Erythroblast (primary cell): ENCODE results near the gene RSPRY1.
"Not testable (repeated sequence)": the region's sequence is repeated elsewhere in the genome, so short reads cannot be mapped to it uniquely, and the experiment has no call there.

ENCODE experiments used
- DNase-seq, 2 experiments: peaks; one replicate each; lab custom pipeline; 2025; lab: John Stamatoyannopoulos, UW
- GATA1 ChIP-seq: IDR thresholded peaks from 2 replicates; pipeline ENCODE4 v1.6.1; 2011; ENCODE audit warnings: low read depth, mild to moderate bottlenecking, control low read depth, low read length, moderate library complexity
- POLR2A ChIP-seq: IDR thresholded peaks from 2 replicates; pipeline ENCODE4 v1.6.1; 2011; ENCODE audit warnings: mild to moderate bottlenecking, low read length

Gene RSPRY1

GRCh38 chr16:57265850-57266530 is 79.9 kb downstream of the RSPRY1 start:
- DNase-seq: peak; percentile 72 to 74
- TF ChIP-seq POLR2A (no peak), GATA1 (no peak)

DNA sequence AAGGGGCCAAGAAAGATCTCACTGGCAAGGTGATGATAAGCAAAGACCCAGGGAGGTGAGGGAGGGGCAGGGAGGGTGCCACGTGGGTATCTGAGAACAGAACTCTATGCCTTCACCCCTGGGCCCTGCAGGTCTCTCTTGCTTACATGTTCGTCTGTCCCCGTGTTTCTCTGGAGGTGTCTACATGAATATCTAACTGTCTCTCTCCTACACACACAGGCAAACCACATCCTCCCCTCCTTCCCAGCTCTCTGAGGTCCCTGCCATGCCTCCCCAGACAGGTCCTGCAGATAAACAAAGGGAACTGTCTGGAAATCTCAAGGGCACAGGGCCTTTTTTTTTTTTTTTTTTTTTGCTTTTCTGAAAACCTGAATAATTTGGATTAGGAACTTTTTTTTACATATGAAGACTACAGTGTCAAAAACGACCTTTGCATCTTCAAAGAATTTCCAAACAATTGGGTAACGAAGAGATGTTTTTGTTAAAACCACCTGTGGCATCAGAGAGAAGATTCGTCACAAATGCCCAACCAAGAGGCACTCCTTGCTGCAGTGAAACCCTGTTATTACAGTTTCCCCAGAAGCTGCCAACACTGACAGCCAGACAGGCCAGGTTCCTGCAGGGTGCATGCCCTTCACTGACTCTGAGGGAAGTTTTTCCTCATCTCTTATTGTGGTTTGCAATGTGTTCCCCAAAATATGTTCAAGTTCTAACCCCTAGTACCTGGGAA is 80.6 kb downstream of the RSPRY1 start:
- TF ChIP-seq POLR2A (no peak), GATA1 (no peak)
- peak; percentile 46 to 52 for DNase-seq

GRCh38 chr16:57267343-57267742 is 81.2 kb downstream of the RSPRY1 start:
- not testable (repeated sequence) for DNase-seq

DNA sequence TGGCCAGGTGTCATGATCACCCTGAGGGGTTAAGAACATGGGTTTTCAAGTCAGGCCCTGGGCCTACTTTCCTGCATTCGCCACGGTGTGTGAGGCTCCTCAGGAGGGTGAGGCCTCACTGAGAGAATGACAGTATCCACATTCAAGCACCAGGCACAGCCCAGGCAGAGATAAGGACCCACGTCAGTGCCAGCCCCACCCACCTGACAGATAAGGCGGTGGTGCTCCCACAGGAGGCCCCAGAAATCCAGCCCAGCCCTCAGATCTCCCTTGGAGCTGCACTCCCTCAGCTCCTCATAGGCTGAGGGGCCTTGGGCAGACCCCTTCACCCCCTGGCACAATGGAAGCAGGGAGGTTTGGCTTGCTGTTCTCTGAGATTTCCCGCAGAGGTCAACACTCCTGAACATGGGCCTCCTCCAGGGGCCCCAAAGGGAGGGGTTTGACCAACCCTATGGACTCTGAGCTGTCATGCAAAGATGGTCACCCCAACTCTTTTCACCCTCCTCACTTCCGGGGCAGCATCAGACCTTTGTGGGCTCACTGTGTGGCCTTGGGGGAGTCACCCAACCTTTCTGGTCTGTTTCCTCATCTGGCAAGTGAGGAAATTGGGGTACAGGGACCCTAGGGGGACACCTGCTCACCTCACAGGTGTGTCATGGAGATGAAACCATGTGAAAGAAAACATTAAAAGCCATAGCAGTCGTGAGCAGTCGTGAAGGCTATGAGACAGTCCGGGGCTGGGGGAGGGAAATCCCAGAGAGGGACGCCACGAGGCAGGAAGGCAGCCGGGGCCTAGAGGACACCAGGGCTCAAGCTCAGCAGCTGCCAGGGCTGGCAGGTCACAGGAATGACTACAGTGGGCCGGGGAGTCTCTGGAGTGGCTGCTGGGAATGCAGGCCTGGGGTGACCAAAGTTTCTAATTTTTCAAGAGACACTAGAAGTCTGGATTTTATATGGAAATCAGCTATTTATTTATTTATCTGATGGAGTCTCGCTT is 83.0 kb downstream of the RSPRY1 start:
- peak; percentile 93 to 96 for DNase-seq
- TF ChIP-seq POLR2A: peak; percentile 94
- peak; percentile 94 for TF ChIP-seq GATA1

DNA sequence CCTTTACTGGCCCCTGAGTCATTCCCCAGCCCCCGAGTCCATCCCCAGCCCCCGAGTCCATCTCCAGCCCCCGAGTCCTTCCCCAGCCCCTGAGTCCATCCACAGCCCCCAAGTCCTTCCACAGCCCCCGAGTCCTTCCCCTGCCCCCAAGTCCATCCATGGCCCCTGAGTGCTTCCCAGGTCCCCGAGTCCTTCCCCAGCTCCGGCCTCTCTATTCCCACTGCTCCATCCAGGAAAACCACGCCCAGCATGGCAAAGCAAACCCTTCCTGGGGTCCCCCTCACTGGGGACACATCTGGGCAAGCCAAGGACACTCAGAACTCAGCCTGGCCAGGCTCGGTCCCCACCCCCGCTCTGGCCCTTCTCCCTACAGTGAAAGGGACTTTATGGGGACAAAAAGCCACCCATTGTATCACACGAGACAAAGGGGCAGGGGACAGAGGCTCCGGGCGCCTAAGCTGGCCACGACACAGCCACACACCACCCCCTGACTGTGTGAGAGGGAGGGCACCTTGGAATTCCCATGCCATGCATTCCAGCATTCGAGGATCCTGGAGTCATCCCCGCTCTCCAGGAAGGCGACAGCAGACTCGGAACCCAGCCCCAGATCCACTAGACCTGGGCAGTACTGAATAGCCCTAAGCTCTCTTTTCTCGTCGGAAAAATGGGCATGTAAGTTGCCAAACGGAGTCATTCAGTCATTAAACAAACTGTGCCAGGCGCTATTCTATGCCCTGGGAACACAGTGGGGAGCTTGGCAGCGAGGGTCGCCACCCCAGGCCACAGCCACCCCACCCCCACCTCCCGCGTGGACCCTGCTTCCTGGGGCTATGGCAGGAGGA is 84.3 kb downstream of the RSPRY1 start:
- DNase-seq: no peak
- TF ChIP-seq POLR2A (no peak), GATA1 (no peak)

- TF ChIP-seq POLR2A (no peak), GATA1 (no peak)
- no peak for DNase-seq
Measured at GRCh38 chr16:57271063-57271345, 84.9 kb downstream of the RSPRY1 start.

DNA sequence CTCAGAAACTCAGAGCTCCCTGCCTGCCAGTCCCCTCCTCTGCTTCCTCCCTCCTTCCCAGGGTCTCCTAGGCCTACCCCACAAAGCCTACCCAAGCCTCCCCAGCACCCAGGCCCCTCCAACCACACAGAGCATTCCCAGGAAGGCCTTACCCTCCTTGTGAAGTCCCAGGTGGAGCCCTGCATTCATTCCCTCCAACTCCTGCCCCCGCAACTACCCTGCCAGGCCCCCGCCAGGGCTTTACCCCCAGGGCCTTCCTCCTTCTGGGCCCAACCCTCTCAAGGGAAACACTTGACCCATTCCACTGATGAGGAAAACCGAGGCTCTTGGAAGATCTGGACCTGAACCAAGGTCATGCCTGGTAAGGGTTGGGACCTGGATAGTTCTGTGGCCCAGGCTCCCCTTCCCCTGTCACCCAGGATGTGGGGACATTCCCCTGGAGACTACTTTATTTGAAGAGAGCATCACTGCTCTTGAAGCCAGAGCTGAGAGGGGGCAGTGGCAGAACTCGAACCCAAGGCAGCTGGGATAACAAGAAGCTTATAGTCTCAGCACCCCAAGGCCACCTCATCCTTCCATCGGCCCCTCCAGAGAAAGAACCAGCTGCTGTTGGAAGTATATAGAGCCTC is 85.9 kb downstream of the RSPRY1 start:
- TF ChIP-seq POLR2A (no peak), GATA1 (no peak)
- no peak for DNase-seq

- TF ChIP-seq GATA1 (no peak), POLR2A (no peak)
- peak in 1 of 2 experiments; percentile 34 for DNase-seq
Measured at GRCh38 chr16:57273359-57273758, 87.2 kb downstream of the RSPRY1 start.

GRCh38 chr16:57273826-57274225 is 87.7 kb downstream of the RSPRY1 start:
- TF ChIP-seq GATA1 (no peak), POLR2A (no peak)
- DNase-seq: no peak

DNA sequence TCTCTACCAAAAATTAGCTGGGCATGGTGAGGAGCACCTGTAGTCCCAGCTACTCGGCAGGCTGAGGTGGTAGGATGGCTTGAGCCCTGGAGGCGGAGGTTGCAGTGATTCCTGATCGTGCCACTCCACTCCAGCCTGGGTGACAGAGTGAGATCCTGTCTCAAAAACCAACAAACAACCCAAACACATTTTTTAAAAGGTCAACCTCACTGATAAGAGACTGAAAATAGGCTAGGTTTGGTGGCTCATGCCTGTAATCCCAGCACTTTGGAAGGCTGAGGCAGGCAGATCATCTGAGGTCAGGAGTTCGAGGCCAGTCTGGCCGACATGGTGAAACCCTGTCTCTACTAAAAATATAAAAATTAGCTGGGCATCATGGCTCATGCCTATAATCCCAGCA is 89.8 kb downstream of the RSPRY1 start:
- DNase-seq: not testable (repeated sequence)

DNA sequence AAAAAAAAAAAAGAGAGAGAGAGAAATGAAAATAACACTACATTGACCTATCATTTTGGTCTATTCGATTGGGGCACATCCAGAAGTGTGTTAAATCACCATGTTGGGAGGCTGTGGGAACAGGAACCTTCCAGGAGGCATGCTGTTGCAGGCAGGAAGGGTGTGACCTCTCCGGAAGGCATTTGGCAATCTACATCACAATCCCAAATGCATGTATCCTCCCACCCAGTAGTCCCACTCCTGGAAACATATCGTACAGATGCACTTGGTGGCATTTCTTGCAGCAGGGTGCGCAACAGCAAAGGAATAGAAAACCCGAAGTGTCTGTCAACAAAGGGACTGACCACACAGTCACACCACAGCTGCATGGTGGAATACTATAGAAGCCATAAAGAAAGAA is 90.5 kb downstream of the RSPRY1 start:
- DNase-seq: no peak
- TF ChIP-seq POLR2A: no peak
- no peak for TF ChIP-seq GATA1

- DNase-seq: peak; percentile 30 to 49
- TF ChIP-seq GATA1 (no peak), POLR2A (no peak)
Measured at GRCh38 chr16:57277586-57277985, 91.5 kb downstream of the RSPRY1 start.

DNA sequence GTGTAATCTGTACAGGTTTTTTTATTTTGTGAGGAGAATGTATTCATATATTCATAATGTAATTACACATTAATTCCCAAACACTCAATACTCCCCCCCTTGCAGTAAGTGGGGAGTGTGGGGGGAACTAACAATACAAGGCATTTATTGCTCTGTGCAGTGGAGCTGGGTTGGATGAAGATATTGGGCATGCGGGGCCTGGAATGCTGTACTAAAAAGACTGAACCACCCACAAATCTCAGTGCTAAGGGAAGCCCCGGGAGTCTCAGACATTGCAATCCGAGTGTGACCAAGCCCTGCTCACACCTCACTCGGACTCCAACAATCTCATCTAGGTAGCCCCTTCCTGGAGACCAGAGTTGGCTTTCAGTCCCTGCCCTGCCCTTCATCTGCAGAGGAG is 92.4 kb downstream of the RSPRY1 start:
- no peak for TF ChIP-seq POLR2A

More for the DNA sequence above, 92.4 kb downstream of the RSPRY1 start:
- DNase-seq: no peak
